HCT116 (cell line): Measurements from ENCODE around the gene PMM1.

Source experiments
- CBX3 ChIP-seq: IDR thresholded peaks from 2 replicates; pipeline ENCODE4 v1.6.1; 2012; ENCODE audit warnings: low read depth
- CEBPB ChIP-seq: IDR thresholded peaks from 2 replicates; pipeline ENCODE4 v1.6.1; 2012; ENCODE audit warnings: low read depth
- EGR1 ChIP-seq: IDR thresholded peaks from 2 replicates; pipeline ENCODE4 v1.6.1; 2012; ENCODE audit warnings: low read depth
- EZH2 ChIP-seq: fragments of 200-600 bp; sonication (generic); IDR thresholded peaks from 2 replicates; pipeline ENCODE4 v1.6.1; 2017; ENCODE audit warnings: antibody characterized with exemption, mixed run types
- EZH2phosphoT487 ChIP-seq: fragments of 200-600 bp; IDR thresholded peaks from 2 replicates; pipeline ENCODE4 v1.6.1; 2018; ENCODE audit warnings: antibody characterized with exemption, borderline replicate concordance
- POLR2AphosphoS5 ChIP-seq: IDR thresholded peaks from 2 replicates; pipeline ENCODE4 v1.6.1; 2011; ENCODE audit warnings: mild to moderate bottlenecking, low read depth, low read length, moderate library complexity
- RAD21 ChIP-seq: IDR thresholded peaks from 2 replicates; pipeline ENCODE4 v1.6.1; 2012; ENCODE audit warnings: low read depth, mild to moderate bottlenecking
- YY1 ChIP-seq: IDR thresholded peaks from 2 replicates; pipeline ENCODE4 v1.6.1; 2011; ENCODE audit warnings: low read length, low read depth, moderate library complexity, mild to moderate bottlenecking; ENCODE audit not compliant: insufficient replicate concordance; ENCODE audit errors: extremely low read depth
- ZNF274 ChIP-seq: fragments of 200-500 bp; sonication (Bioruptor generic); IDR thresholded peaks from 2 replicates; pipeline ENCODE4 v1.6.1; 2014; ENCODE audit warnings: mild to moderate bottlenecking, low read depth, low read length, inconsistent platforms
- TF ChIP-seq, protein P1 (sequence below), 3 experiments: fragments of 200-600 bp in 1 of 3; sonication (generic) in 1 of 3; IDR thresholded peaks in 2 of 3; conservative IDR thresholded peaks in 1 of 3; 2 replicates each; pipeline ENCODE4 v1.5.1; 2012 to 2017; ENCODE audit warnings: low read depth in 2 of 3, low read length in 2 of 3, antibody characterized with exemption in 1 of 3, borderline replicate concordance in 1 of 3, control low read depth in 1 of 3, mild to moderate bottlenecking in 1 of 3, mixed read lengths in 1 of 3, mixed run types in 1 of 3, moderate library complexity in 1 of 3; ENCODE audit not compliant: insufficient read depth in 1 of 3
- TF ChIP-seq, protein P2 (sequence below): IDR thresholded peaks from 2 replicates; pipeline ENCODE4 v1.6.1; 2012

DNA sequence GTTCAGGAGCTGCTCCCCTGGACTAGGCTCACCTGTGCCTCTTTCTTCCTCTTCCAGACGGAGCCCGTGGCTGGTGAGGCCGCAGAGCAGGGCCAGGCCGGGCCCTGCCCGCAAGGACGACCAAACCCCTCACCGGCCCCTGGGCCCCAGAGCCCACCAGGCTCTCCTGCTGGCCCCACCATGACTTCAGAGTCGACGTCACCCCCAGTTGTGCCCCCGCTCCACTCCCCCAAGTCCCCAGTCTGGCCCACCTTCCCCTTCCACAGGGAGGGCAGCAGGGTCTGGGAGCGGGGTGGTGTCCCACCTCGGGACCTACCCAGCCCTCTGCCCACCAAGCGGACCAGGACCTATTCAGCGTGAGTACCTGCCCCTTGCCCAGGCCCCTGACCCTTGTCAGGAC lies 17.9 kb downstream of the PMM1 start:
- TF ChIP-seq EZH2phosphoT487 (no peak), POLR2AphosphoS5 (no peak), YY1 (no peak), CBX3 (no peak), EGR1 (no peak), CEBPB (no peak), EZH2 (no peak), ZNF274 (no peak), RAD21 (no peak)
- TF ChIP-seq, protein P1, sequence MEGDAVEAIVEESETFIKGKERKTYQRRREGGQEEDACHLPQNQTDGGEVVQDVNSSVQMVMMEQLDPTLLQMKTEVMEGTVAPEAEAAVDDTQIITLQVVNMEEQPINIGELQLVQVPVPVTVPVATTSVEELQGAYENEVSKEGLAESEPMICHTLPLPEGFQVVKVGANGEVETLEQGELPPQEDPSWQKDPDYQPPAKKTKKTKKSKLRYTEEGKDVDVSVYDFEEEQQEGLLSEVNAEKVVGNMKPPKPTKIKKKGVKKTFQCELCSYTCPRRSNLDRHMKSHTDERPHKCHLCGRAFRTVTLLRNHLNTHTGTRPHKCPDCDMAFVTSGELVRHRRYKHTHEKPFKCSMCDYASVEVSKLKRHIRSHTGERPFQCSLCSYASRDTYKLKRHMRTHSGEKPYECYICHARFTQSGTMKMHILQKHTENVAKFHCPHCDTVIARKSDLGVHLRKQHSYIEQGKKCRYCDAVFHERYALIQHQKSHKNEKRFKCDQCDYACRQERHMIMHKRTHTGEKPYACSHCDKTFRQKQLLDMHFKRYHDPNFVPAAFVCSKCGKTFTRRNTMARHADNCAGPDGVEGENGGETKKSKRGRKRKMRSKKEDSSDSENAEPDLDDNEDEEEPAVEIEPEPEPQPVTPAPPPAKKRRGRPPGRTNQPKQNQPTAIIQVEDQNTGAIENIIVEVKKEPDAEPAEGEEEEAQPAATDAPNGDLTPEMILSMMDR (IDR thresholded peaks at IDR 0.05 in 2 of 3, conservative IDR thresholded peaks at IDR 0.05 in 1 of 3; ENCODE audit: borderline replicate concordance in 1 of 3, insufficient read depth in 1 of 3, low read depth in 2 of 3, low read length in 2 of 3), result no peak
- TF ChIP-seq, protein P2, sequence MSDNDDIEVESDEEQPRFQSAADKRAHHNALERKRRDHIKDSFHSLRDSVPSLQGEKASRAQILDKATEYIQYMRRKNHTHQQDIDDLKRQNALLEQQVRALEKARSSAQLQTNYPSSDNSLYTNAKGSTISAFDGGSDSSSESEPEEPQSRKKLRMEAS, result no peak
